Fibroblast of skin of back (primary cell): Measurements from ENCODE around the gene GAST.
"Not testable (repeated sequence)": the region's sequence is repeated elsewhere in the genome, so short reads cannot be mapped to it uniquely, and the experiment has no call there.

Source experiments
- DNase-seq: peaks from one replicate; pipeline ENCODE4 v3.0.0-alpha.2; 2013

Gene GAST

GRCh38 chr17:41683441-41684007 is 28.6 kb upstream of the GAST start:
- DNase-seq: no peak

DNA sequence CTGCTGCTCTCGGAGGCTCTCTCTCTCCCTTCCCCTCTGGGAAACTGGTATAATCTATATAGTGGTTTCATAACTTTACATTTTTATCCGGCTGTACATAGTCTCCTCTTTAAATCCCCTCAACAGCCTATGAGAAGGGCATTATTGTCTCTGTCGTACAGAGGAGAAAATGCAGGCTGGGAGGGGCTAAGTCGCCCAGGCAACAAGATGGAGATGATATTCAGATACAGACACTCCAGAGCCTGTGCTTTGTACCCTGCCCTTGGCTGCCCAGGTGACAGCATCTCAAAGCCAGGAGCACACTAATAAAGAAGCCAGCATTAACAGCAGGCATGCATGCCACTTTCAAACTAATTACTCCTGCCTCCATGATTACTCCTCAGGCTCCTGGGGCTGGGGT is 28.1 kb upstream of the GAST start:
- no peak for DNase-seq

DNA sequence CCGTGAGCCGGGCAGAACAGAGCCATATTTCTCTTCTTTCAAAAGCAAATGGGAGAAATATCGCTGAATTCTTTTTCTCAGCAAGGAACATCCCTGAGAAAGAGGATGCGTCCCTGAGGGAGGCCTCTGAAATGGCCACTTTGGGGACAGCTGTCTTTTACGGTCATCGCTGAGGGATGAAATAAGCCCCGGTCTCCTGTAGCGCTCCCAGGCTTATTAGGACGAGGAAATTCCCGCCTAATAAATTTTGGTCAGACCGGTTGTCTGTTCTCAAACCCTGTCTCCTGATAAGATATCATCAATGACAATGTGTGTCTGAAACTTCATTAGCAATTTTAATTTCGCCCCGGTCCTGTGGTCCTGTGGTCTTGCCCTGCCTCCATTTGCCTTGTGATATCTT is 26.4 kb upstream of the GAST start:
- DNase-seq: not testable (repeated sequence)

DNA sequence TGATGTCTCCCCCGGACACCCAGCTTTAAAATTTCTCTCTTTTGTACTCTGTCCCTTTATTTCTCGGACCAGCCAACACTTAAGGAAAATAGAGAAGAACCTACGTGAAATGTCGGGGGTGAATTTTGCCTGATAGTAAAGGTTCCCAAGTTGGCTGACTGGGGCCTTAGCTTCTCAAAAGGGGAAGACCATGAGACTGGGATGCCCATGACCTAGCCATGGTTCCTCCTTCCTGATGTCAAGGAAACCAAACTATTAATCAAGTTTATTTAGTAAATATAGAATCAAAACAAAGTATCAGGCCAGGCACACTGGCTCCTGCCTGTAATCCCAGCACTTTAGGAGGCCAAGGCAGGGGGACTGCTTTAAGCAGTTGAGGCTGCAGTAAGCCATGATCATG is 25.9 kb upstream of the GAST start:
- no peak for DNase-seq

GRCh38 chr17:41687828-41688640 is 24.1 kb upstream of the GAST start:
- DNase-seq: peak; percentile 60

DNA sequence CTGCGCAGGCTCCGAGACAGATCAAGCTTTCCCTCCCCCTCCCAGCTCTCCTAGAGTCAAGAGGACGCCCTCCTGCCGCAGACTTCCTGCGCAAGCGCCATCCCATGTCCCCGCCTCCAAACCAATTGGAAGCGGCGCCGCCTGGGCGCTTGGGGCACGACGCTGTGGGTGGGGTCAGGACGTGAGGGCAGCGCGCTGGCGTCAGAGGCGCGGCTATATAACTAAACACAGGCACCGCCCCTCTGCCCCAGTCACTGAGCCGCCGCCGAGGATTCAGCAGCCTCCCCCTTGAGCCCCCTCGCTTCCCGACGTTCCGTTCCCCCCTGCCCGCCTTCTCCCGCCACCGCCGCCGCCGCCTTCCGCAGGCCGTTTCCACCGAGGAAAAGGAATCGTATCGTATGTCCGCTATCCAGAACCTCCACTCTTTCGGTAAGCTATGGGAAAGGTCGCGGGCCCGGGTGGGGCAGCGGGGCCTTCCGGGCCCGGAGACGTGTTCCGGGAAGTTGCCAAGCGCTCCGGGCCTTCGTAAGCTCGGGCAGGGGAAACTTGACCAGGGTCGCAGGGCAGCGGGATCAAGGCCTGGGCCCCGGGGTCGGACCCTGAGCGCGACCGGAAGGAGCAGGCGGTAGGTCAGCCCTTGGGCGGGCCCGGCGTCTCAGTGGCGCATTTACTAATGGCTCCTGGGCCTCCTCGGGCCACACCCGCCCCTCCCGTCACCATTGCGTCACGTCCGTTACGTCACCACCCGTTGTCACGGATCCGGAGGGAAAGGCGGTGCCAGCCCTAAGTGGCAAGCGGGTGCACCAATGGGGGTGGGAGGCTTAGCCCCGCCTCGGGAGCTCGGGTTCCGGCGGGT is 23.3 kb upstream of the GAST start, which contains the start of gene EIF1:
EIF1 (plus strand) TSS at position 245 of the 856 bp plus-strand sequence; CDS start at position 399, 154 bp downstream.
- peak; percentile 99 for DNase-seq

DNA sequence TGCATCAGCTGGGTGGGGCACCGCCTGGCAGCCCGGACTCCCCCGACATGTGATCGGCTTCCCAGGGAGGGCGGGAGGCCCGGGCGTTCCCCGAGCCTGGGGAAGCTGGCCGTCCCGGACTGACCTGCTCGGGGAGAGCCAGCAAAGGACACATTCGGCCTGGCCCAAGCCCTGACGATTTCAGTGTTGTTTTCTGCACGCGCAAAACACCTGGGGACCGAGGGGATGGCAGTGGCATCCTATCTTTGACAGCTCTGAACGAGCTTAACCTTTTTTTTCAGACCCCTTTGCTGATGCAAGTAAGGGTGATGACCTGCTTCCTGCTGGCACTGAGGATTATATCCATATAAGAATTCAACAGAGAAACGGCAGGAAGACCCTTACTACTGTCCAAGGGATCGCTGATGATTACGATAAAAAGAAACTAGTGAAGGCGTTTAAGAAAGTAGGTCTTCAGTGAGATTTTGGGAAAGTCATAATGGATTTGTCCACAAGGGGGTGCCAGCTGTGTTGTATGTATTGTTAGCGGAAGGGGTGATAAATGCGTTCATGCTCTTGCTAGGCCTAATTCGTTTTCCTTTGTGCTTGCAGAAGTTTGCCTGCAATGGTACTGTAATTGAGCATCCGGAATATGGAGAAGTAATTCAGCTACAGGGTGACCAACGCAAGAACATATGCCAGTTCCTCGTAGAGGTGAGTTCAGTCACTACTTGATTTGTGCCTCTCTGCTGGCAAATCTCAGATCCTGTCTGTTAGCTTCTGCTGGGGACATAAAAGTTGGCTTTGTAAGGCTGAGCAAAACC is 22.4 kb upstream of the GAST start:
- DNase-seq: peak; percentile 73

GRCh38 chr17:41690497-41690896 is 21.6 kb upstream of the GAST start:
- no peak for DNase-seq

DNA sequence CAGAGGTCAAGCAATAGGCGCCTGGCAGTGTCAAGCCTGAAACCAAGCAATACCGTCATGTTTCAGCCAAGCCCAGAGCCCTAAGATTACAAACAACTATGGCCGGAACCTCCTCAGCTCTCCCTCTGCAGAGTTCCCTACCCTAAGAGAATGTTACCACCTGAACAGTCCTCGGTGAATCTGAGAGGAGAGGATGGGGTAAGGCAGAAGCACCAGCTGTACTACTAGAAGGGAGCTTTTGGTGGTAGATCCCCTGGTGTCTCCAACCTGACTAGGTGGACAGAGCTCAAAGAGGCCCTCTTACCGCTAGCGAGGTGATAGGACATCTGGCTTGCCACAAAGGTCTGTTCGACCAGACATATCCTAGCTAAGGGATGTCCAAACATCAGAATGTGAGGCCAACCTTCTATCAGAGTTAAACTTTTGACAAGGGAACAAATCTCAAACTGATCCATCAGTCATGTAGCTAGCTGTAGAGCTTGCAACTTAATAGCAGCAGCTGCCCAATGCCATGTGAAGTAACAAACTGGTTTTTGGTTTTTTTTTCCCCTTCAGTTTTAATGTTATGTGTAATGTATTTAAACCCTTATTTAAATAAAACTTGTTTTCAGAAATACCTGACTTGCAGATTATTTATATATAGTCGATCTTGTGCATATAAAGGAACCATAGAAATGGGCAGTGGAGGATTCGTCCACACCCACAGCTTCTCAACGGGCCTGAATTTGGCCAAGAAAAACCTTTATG is 20.9 kb upstream of the GAST start:
- no peak for DNase-seq

- DNase-seq: no peak
Measured at GRCh38 chr17:41692722-41693521, 19.2 kb upstream of the GAST start.

GRCh38 chr17:41695134-41695661 is 16.9 kb upstream of the GAST start:
- DNase-seq: no peak

- peak; percentile 84 for DNase-seq
Measured at GRCh38 chr17:41695954-41696757, 16.0 kb upstream of the GAST start.

GRCh38 chr17:41697122-41697962 is 14.8 kb upstream of the GAST start:
- no peak for DNase-seq

GRCh38 chr17:41700843-41701242 is 11.3 kb upstream of the GAST start:
- not testable (repeated sequence) for DNase-seq

- DNase-seq: no peak
Measured at GRCh38 chr17:41702712-41703111, 9.4 kb upstream of the GAST start.

DNA sequence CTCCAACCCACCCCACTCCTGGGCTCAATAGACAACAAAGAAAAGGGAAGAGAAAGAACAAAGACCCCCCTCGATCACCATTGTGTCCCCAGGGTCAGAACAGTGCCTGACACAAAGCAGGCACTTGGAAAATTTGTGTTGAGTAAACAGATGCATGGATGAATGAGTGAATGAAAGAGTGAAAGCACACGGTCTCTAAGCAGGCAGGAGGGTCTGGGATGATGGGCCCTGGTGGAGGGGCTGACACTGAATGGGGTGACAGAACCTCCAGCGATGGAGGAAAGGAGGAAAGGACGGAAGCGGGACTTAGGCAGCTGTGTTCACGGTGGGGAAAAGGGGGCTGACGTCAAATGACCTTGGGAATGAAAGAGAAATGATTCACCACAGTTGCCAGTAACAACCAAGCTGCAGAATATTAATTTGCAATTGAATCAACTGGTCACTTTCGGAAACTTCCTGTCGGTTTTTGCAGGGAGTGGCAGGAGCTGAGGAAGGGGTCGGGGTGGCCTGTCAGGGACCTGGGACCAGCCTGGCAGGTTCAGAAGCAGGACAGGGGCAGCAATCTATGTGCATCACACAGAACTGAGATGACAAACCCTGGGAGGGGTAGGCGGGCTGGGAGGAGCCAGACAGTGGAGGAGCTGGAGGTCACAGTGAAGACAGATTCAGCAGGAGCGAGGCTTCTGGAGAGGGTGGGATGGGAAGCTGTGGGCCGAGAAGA is 6.7 kb upstream of the GAST start:
- DNase-seq: peak; percentile 43

GRCh38 chr17:41707803-41708669 is 4.1 kb upstream of the GAST start:
- DNase-seq: no peak
